ENCODE data around the gene KLLN. TPM values are rescaled to one million over a fixed set of nuclear protein-coding genes. Genes with fewer than 3 reads are reported as not detected.
A peak's percentile ranks its signal among the peaks of the same experiment; 100 is the strongest.

Gene KLLN
- total and polyA plus RNA-seq, 2 of the 13 experiments (the other 11 are each of a cell fraction or from before 2014, with no cell fraction given): 0.08 to 0.44 TPM

GRCh38 chr10:87818505-87819288 lies 44.6 kb downstream of the KLLN start (continued):
- TF ChIP-seq, protein P1, sequence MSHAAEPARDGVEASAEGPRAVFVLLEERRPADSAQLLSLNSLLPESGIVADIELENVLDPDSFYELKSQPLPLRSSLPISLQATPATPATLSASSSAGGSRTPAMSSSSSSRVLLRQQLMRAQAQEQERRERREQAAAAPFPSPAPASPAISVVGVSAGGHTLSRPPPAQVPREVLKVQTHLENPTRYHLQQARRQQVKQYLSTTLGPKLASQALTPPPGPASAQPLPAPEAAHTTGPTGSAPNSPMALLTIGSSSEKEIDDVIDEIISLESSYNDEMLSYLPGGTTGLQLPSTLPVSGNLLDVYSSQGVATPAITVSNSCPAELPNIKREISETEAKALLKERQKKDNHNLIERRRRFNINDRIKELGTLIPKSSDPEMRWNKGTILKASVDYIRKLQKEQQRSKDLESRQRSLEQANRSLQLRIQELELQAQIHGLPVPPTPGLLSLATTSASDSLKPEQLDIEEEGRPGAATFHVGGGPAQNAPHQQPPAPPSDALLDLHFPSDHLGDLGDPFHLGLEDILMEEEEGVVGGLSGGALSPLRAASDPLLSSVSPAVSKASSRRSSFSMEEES (CRISPR knock-in tag; IDR thresholded peaks at IDR 0.05): no peak
- TF ChIP-seq ZNF263 (CRISPR knock-in tag; IDR thresholded peaks at IDR 0.05): peak; percentile 6; the same call in 1 of the 2 replicates
- no peak for TF ChIP-seq SMAD1 (CRISPR knock-in tag; IDR thresholded peaks at IDR 0.05; ENCODE audit: borderline replicate concordance, low read depth)
- 0 out of 2 replicates have a peak, but pooled peaks have one; percentile 17 for TF ChIP-seq SIN3A (IDR thresholded peaks at IDR 0.05; ENCODE audit: borderline replicate concordance, low read depth, low read length)
- peak; percentile 68; the same call in 1 of the 2 replicates for TF ChIP-seq ZNF878 (CRISPR knock-in tag; IDR thresholded peaks at IDR 0.05)
- TF ChIP-seq, protein P2, sequence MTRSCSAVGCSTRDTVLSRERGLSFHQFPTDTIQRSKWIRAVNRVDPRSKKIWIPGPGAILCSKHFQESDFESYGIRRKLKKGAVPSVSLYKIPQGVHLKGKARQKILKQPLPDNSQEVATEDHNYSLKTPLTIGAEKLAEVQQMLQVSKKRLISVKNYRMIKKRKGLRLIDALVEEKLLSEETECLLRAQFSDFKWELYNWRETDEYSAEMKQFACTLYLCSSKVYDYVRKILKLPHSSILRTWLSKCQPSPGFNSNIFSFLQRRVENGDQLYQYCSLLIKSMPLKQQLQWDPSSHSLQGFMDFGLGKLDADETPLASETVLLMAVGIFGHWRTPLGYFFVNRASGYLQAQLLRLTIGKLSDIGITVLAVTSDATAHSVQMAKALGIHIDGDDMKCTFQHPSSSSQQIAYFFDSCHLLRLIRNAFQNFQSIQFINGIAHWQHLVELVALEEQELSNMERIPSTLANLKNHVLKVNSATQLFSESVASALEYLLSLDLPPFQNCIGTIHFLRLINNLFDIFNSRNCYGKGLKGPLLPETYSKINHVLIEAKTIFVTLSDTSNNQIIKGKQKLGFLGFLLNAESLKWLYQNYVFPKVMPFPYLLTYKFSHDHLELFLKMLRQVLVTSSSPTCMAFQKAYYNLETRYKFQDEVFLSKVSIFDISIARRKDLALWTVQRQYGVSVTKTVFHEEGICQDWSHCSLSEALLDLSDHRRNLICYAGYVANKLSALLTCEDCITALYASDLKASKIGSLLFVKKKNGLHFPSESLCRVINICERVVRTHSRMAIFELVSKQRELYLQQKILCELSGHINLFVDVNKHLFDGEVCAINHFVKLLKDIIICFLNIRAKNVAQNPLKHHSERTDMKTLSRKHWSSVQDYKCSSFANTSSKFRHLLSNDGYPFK (CRISPR knock-in tag; IDR thresholded peaks at IDR 0.05; ENCODE audit: borderline replicate concordance): no peak
- peak; percentile 54 for TF ChIP-seq ZMYM3 (CRISPR knock-in tag; IDR thresholded peaks at IDR 0.05)
- TF ChIP-seq EZH2 (conservative IDR thresholded peaks at IDR 0.05; ENCODE audit: low read depth, low read length): no peak
- no peak; the same call in 1 of the 2 replicates for TF ChIP-seq ZNF891 (CRISPR knock-in tag; IDR thresholded peaks at IDR 0.05)
- TF ChIP-seq, protein P3, sequence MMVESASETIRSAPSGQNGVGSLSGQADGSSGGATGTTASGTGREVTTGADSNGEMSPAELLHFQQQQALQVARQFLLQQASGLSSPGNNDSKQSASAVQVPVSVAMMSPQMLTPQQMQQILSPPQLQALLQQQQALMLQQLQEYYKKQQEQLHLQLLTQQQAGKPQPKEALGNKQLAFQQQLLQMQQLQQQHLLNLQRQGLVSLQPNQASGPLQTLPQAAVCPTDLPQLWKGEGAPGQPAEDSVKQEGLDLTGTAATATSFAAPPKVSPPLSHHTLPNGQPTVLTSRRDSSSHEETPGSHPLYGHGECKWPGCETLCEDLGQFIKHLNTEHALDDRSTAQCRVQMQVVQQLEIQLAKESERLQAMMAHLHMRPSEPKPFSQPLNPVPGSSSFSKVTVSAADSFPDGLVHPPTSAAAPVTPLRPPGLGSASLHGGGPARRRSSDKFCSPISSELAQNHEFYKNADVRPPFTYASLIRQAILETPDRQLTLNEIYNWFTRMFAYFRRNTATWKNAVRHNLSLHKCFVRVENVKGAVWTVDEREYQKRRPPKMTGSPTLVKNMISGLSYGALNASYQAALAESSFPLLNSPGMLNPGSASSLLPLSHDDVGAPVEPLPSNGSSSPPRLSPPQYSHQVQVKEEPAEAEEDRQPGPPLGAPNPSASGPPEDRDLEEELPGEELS (CRISPR knock-in tag; IDR thresholded peaks at IDR 0.05): no peak
- peak; percentile 67 for TF ChIP-seq CCDC6 (CRISPR knock-in tag; IDR thresholded peaks at IDR 0.05)
- no peak for TF ChIP-seq ZNF180 (CRISPR knock-in tag; IDR thresholded peaks at IDR 0.05; ENCODE audit: borderline replicate concordance, low read depth)
- TF ChIP-seq, protein P4, sequence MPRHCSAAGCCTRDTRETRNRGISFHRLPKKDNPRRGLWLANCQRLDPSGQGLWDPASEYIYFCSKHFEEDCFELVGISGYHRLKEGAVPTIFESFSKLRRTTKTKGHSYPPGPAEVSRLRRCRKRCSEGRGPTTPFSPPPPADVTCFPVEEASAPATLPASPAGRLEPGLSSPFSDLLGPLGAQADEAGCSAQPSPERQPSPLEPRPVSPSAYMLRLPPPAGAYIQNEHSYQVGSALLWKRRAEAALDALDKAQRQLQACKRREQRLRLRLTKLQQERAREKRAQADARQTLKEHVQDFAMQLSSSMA (CRISPR knock-in tag; IDR thresholded peaks at IDR 0.05): 0 out of 2 replicates have a peak, but pooled peaks have one; percentile 67
- TF ChIP-seq ZEB1 (IDR thresholded peaks at IDR 0.05; ENCODE audit: insufficient replicate concordance, low read depth): peak; percentile 1
- TF ChIP-seq SOX6 (IDR thresholded peaks at IDR 0.05): no peak
- TF ChIP-seq SOX6 (CRISPR knock-in tag; IDR thresholded peaks at IDR 0.05): 0 out of 2 replicates have a peak, but pooled peaks have one; percentile 1
- no peak for TF ChIP-seq ZNF615 (CRISPR knock-in tag; IDR thresholded peaks at IDR 0.05; ENCODE audit: borderline replicate concordance)
- no peak for TF ChIP-seq ARID2 (CRISPR knock-in tag; IDR thresholded peaks at IDR 0.05; ENCODE audit: borderline replicate concordance)
- TF ChIP-seq ZNF564 (CRISPR knock-in tag; IDR thresholded peaks at IDR 0.05): 0 out of 2 replicates have a peak, but pooled peaks have one; percentile 36
- TF ChIP-seq HNRNPK (IDR thresholded peaks at IDR 0.05; ENCODE audit: low read depth, low read length, poor library complexity, severe bottlenecking): no peak

Data from HepG2 (cell line).